22Rv1 (cell line): Measurements from ENCODE around the gene TRIM9.

Source experiments
- CTCF ChIP-seq: fragments of 450-650 bp; IDR thresholded peaks from 2 replicates; pipeline ENCODE4 v1.5.1; 2017; ENCODE audit warnings: mild to moderate bottlenecking
- ZFX ChIP-seq: fragments of 450-650 bp; IDR thresholded peaks from 2 replicates; pipeline ENCODE4 v1.6.1; 2017; ENCODE audit warnings: antibody characterized with exemption, borderline replicate concordance

GRCh38 chr14:50931559-50931958 lies 163.3 kb downstream of the TRIM9 start:
- no peak for TF ChIP-seq CTCF
- TF ChIP-seq ZFX = no peak
